ENCODE data around the gene XPNPEP2.

XPNPEP2 gene, protein sequence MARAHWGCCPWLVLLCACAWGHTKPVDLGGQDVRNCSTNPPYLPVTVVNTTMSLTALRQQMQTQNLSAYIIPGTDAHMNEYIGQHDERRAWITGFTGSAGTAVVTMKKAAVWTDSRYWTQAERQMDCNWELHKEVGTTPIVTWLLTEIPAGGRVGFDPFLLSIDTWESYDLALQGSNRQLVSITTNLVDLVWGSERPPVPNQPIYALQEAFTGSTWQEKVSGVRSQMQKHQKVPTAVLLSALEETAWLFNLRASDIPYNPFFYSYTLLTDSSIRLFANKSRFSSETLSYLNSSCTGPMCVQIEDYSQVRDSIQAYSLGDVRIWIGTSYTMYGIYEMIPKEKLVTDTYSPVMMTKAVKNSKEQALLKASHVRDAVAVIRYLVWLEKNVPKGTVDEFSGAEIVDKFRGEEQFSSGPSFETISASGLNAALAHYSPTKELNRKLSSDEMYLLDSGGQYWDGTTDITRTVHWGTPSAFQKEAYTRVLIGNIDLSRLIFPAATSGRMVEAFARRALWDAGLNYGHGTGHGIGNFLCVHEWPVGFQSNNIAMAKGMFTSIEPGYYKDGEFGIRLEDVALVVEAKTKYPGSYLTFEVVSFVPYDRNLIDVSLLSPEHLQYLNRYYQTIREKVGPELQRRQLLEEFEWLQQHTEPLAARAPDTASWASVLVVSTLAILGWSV

GRCh38 chrX:129738466-129739308 is at the start of gene XPNPEP2:
Gene XPNPEP2, plus strand, starts transcription at chrX:129738979. Its CDS starts 235 bp downstream, at chrX:129739214.
- no peak for DNase-seq

DNA sequence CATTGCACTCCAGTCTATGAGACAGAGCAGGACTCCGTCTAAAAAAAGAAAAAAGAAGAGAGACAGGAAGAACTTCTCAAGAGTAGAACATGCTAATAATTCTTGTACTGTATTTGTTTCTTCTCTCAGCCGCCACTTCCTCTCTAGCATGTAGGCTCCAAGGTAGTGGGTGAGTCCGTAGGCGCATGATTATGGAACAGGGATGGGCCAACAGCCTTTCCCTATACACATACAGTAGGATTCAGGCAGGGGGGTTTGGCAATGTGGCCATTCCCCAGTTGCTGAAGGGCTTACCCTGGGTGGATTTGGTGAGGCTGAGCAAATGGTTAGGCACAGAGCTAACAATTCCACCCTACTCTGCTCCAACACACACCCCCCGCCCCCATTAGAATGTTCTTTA is 49.0 kb upstream of the XPNPEP2 start:
- no peak for DNase-seq

DNA sequence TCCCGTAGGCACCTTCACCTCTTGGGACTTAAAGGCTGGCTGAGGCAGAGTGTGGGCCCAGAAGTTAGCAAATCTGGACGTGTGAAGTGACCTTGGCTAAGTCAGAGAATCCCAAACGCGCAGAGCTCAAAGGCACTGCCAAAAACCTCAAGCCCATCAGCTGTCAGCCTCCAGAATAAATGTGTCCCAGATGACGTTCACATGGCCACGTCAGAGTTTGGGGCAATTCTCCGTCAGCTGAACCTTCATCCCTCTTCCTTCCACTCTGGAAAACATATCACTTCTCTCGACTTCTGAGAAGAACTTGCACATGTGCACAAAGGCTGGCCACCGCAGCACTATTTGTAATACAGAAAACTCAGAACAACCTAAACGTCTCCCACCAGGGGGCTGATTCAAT is 48.3 kb upstream of the XPNPEP2 start:
- no peak for DNase-seq

- DNase-seq, result no peak
These were observed 45.4 kb upstream of the XPNPEP2 start for GRCh38 chrX:129693354-129693753.

DNA sequence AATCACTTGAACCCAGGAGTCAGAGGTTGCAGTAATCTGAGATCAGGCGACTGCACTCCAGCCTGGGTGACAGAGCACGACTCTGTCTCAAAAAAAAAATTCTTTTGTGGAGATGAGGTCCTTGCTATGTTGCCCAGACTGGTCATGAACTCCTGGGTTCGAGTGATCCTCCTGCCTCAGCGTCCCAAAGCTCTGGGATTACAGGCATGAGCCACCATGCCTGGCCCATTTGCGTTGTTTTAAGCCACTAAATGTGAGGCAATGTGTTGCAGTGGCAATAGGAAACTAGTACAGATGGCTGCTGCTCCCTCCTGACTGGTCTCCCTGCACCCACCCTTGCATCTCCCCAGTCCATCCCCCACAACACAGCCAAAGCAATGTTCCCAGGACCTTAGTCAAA is 44.0 kb upstream of the XPNPEP2 start:
- DNase-seq, result no peak

GRCh38 chrX:129695535-129695934 is 43.2 kb upstream of the XPNPEP2 start:
- no peak for DNase-seq

DNA sequence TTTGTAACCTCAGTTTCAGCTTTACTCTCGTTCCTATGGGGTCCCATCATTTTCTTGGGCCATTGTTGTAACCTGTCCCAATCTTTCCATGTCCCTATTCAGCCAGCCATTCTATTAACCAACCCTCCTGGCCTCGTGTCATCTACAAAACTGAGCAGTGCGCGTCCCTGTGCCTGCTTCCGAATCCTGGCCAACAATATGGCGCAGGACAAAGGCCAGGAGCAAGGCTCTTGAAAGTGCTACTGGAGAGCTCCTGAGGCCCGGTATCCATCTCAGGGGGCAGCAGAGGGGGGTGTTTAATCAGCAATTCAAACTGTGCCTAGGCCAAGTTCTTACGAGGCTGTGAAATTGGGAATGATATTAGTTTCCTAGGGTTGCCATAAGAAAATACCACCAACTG is 42.8 kb upstream of the XPNPEP2 start:
- DNase-seq, result no peak

DNA sequence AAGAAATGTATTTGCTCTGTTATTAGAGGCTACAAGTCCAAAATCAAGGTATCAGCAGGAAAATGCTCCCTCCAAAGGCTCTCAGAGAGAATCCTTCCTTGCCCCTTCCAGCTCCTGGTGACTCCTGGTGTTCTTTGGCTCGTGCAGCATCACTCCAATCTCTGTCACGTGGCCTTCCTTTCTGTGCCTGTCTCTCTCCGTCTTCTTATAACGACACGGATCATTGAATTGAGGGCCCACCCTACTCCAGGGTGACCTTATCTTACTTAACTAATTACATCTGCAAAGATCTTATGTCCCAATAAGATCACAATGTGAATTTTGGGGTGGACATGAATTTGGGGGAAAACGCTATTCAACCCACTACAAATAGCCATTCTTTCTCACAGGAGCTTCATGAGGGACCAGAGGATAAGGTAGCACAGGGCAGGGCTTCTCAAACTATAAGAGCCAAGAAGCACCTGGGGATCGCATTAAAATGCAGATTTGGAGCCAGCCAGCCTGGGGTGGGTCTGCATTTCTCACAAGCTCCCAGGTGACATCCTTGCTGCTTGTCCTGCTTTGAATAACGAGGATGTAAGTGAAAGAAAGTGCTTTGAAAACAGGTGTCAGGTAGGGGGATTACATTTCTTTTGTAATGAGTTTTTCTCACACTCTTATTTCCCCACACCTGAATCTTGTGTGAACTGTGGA is 42.2 kb upstream of the XPNPEP2 start:
- DNase-seq, result no peak

DNA sequence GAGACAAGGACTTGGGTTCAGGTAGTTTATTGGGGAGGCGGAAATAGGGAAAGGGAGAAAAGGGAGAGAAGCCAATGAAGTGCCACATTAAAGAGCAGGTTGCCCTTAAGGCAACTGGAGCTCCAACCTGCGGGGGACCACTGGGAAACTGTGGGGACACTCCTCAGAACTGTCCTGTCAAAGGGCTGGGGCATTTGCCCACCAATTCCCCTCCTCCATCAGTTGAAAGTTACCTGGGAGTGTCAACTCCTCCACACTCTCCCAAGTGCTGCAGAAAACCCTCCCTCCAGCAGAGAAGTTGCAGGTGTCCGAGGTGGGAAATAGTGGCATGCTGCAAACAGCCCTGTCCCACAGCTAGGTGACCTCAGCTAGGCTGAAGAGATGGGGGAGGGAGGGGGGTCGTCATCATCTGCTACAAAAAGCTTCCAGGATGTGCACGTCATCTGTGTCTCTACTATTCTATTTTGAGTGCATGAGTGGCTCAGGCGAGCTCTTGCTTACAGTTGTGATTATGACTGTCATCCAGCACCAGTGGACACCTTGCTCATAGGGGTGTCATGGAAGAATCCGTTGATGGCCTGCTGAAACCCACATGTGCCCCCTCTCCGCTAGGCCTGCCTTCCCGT is 41.5 kb upstream of the XPNPEP2 start:
- DNase-seq, result no peak

GRCh38 chrX:129698150-129698549 is 40.6 kb upstream of the XPNPEP2 start:
- no peak for DNase-seq

DNA sequence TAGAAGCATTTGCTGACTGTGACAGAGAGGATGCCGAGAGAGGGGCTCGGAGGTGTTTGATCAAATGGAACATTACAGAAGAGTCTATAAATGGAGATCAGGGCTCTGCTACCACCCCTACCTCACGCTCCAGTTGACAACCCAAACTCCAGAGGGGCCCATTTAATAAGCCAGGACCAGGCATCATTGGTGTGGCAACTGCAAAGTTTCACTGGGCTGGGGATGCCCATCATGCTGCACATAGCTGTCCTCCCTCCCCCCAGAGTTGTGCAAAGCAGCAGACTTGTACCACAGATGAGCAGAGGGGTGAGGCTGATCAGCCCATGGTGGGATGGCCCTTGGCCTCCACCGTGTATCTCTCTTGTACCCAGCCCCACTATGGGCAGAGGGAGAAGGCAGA is 38.2 kb upstream of the XPNPEP2 start:
- no peak for DNase-seq

DNA sequence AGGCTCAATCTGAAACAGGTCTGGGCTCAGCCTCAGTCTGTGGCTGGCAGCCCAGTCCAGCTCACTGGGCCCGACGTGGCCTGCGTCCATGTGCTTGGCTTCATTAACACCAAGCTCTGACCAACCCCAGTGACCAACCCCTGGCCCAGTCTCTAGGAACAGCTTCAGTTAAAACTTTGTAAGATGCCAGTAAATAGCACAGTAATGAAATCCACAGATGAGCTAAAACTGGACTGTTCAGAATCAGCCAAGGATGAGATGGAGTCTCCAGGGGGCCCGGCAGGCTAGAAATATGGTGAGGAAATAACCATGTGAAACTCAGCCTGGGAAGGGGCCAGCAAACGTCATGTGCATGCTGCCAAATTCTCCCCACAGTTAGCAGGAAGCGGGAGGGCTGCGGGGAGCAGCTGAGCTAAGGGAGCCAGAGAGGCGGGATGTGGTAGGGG is 37.1 kb upstream of the XPNPEP2 start:
- DNase-seq, result no peak

DNA sequence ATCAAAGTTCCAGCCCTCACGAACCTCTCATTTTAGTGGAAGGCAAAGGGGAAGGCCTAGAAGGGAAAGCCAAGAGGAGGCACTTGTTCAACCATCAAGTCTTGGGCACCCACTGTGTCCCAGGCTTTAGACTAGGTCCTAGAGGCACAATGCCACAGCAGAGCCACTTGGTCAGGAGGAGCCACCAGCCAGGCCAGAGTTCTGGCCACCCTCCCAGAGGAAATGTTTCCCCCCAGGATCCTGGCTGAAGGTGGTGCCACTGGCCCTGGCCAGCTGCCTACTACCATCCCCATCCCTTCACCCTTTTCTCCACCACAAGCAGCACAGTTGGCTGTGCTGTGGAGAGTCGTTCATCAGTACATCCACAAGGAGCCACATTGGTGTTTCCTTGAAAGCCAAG is 34.3 kb upstream of the XPNPEP2 start:
- no peak for DNase-seq

GRCh38 chrX:129705377-129705925 is 33.3 kb upstream of the XPNPEP2 start:
- DNase-seq, result no peak

- no peak for DNase-seq
These were observed 32.8 kb upstream of the XPNPEP2 start for GRCh38 chrX:129705988-129706387.

DNA sequence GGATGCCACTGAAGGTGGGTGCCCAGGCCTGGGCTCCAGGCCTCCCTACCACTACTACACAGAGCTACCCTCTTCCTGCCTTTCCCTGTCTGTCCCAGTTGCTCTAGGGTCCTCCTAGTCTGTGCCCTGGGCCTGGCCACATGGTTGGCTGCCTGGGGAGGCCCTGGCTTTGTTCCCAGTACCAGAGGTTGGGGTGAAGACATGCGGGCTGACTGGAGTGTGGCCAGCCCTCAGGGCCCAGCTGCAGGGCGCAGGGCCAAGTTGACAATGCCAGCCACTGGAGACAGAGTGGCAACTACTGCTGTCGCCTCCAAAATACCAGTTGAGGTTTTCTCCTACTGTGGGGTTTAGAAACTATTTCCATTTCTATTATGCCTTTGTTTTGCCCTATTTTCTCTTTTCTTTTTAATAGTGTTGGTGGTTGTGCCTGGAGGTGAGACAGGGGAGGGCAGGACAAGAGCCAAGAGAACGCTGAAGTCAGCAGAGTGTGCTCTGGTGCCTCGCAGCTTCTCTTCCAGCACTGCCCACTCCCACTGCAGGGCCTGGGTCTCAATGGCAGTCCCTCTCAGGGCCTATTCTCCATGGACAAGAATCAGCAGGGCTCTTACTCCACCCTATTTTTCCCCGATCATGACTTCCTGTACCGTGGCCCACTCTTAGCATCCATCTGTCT is 32.2 kb upstream of the XPNPEP2 start:
- DNase-seq, result no peak

DNA sequence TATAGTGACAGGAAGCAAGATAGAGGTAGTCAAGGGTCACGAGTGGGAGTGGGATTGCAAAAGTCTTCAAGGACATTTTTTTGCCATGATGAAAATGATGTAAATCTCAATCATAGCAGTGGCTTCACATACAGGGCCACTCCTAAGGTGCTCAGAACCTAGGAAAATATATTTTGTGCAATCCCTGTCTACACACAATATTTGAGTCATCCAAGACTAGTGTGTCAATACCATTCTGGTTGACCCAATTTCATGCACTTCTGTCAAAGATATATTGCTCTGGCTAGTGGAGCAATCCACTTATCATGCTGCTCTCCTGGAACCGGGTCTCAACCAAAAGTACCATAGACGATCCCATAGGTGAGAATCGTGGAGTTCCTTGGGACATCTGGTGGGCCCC is 24.2 kb upstream of the XPNPEP2 start:
- DNase-seq, result no peak

DNA sequence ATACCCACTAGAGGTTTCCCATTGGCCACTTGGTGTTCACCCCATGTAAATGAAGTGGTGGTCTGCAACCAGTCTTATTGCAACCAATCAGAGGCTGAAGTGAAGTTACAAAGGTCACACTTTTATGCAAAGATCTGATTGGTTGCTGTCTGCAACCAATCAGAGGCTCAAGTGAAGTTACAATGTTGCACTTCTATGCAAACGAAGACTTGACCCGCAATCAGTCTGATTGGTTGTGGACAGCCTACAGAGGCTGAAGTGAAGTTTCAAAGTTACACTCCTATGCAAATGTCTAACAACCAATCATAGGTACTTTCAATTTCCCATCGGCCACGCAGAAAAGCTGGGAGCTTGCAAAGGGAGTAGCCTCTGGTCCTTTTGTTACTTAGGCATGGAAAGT is 22.3 kb upstream of the XPNPEP2 start:
- no peak for DNase-seq

DNA sequence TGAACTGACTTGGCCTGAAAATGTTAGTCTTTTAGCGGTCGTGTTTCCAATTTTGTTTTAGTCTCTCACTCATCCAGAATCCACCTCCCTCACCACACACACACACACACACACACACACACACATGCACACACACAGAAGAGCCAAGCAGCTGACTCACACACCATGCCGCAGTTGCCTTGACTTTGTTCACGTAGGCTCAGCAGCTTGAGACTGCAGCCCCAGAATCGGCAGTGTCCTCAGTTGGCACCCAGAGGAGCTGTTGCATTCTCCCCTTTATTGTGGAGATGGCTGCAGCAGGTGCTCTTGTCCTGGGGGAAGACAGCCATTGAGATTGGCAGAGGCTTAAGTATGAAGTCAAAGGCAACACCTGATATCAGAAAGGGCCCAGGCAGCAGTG is 20.9 kb upstream of the XPNPEP2 start:
- DNase-seq, result no peak

GRCh38 chrX:129718676-129719075 is 20.1 kb upstream of the XPNPEP2 start:
- DNase-seq, result no peak

- no peak for DNase-seq
These were observed 19.5 kb upstream of the XPNPEP2 start for GRCh38 chrX:129719268-129719667.

Measured in CD4-positive, alpha-beta T cell treated with Interleukin-15 for 1 hour (primary cell).